DMS79 (cell line): ENCODE results near the gene SERPINI2.

Experiments used
- DNase-seq: peaks from one replicate; lab custom pipeline; 2025; lab: John Stamatoyannopoulos, UW

SERPINI2 gene, protein sequence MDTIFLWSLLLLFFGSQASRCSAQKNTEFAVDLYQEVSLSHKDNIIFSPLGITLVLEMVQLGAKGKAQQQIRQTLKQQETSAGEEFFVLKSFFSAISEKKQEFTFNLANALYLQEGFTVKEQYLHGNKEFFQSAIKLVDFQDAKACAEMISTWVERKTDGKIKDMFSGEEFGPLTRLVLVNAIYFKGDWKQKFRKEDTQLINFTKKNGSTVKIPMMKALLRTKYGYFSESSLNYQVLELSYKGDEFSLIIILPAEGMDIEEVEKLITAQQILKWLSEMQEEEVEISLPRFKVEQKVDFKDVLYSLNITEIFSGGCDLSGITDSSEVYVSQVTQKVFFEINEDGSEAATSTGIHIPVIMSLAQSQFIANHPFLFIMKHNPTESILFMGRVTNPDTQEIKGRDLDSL

DNA sequence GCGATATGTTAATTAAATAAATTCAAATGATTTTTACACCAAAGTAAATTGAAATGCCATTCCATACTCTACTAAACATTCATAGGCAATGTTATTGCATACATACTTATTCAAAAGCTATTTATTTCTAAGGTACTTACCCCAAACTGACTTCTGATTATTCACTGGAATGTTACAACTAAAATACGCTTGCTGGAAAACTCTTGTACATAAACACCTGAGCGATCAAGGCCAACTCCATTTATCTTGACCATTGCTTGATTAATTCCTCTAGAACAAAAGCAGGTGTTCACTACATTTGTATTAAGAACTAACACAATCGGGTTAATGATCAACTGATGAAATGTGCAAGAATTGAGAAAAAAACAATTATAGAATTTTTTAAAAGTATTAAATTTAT is at the start of gene SERPINI2:
Gene SERPINI2 (minus strand): TSS at position 180 of the 400 bp plus-strand sequence. CDS start 2,208 bp downstream, outside the sequence.
- no peak for DNase-seq

DNA sequence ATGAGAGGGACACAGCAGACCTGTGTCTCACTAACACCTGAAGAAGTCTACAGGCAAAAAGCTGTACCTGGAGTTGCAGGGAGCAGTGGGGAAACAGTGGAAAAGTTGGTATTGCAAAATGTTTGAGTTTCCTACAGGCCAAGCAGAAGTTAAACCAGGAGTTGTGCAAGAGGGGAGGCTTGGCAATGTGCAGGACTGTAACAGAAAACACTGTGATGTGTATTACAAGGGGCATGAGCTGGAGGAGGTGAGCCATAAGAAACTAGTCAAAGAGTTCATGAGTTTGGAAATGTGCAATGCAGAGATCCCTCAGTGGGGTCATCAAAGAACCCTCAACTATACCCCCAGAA is 47.1 kb upstream of the SERPINI2 start:
- no peak for DNase-seq

- no peak for DNase-seq
These were observed 46.6 kb upstream of the SERPINI2 start for GRCh38 chr3:167520266-167521005.

DNA sequence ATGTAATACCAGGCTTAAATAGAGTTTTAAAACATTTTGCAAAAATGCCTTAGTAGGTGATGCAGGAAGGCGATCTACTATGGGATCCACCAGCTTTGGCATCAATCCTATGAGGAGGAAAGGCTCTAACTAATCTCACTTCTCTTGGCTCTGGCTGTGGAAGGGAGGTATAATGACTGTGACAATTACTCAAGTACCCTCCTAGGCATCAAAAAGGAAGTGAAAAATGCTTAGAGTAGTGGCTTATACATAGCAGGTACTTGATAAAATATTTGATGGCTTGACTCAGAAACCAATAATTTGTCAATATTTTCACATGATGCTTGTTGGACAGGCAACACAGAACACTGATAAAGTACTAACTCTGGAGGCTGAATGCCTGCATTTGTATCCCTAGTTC is 34.1 kb upstream of the SERPINI2 start:
- DNase-seq: no peak

GRCh38 chr3:167502401-167502800 is 28.6 kb upstream of the SERPINI2 start:
- no peak for DNase-seq

GRCh38 chr3:167501941-167502340 is 28.1 kb upstream of the SERPINI2 start:
- no peak for DNase-seq

DNA sequence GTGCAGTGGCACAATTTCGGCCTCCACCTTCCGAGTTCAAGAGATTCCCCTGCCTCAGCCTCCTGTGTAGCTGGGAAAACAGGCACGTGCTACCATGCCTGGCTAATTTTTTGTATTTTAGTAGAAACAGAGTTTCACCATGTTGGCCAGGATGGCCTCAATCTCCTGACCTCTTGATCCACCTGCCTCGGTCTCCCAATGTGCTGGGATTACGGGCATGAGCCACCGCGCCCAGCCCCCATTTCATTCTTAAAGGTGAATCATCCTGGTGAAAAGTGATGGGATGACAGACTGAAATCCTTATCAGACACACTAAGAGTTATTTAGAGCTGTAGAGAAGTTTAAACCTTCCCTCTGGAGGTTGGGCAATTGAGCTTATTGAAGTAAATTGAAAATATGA is 24.1 kb upstream of the SERPINI2 start:
- DNase-seq: no peak

- DNase-seq: no peak
These were observed 19.4 kb upstream of the SERPINI2 start for GRCh38 chr3:167493244-167493643.

DNA sequence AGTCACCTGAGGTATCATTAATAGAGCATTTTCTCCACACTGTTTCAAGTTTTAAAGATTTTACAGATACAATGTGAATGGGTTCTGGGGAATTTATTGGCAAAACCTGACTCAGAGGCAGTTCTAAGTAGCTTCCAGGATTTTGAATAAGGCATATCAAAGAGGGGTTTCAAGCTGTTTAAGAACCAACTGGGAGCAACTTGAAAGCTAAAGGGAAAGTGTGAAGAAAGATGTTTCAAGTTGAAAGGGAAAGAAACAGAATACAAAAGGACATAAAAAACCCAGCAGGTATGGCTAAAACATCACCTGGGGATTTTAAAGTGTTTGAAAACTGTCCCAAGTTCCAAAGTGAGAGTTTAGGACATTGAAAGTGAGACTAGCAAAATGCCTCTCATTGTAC is 17.8 kb upstream of the SERPINI2 start:
- no peak for DNase-seq

- no peak for DNase-seq
These were observed 15.7 kb upstream of the SERPINI2 start for GRCh38 chr3:167489571-167489970.

DNA sequence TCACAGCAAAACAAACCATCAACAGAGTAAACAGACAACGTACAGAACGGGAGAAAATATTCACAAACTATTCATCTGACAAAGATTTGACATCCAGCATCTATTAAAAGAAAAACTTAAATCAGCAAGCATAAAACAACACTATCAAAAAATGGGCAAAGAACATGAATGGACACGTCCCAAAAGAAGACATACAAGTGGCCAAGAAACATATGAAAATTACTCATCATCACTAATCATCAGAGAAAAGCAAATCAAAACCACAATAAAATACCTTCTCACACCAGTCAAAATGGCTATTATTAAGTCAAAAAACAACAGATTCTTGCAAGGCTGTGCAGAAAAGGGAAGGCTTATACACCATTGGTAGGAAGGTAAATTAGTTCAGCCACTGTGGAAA is 13.7 kb upstream of the SERPINI2 start:
- DNase-seq: no peak

- DNase-seq: no peak
These were observed 10.7 kb upstream of the SERPINI2 start for GRCh38 chr3:167484551-167484950.

GRCh38 chr3:167483708-167484475 is 10.1 kb upstream of the SERPINI2 start:
- DNase-seq: no peak

DNA sequence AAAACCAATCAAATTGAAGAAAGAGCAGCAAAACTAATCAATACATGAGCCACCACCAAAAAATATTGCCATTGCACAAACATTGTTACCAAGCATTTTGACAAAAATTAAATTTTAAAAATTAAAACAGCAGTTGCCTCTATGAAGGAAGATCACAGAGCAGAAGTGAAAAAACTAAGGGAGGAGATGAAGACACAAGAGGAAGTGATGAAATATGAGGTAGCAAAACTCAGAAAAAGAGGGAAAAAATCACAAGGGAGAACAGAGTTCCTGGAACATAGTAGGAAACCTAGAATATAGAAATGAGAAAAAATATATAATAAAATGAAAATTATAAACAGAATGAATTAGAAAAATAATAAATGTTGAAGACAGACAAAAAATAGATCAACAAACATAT is 7.3 kb upstream of the SERPINI2 start:
- DNase-seq: no peak

DNA sequence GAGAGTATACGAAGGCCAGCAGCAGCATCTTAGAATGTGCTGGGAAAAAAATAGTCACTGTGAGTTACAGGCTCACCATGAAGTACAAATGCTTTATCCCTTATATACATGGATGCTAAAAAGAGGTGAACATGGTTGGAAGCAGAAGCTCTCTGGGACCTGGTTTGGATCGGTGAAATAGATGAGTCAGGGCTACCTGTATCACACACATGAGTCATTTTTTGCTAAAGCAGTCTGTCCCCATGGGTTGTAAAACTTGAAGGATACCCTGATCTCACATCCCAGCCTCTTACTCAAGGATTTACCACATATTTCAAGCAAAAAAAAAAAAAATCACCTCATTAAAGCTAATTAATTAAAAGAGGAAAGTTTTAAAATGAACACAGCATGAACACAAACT is 6.9 kb upstream of the SERPINI2 start:
- no peak for DNase-seq

GRCh38 chr3:167469381-167469780 is 4.5 kb downstream of the SERPINI2 start:
- DNase-seq: no peak

GRCh38 chr3:167467848-167468611 is 5.8 kb downstream of the SERPINI2 start:
- DNase-seq: no peak

DNA sequence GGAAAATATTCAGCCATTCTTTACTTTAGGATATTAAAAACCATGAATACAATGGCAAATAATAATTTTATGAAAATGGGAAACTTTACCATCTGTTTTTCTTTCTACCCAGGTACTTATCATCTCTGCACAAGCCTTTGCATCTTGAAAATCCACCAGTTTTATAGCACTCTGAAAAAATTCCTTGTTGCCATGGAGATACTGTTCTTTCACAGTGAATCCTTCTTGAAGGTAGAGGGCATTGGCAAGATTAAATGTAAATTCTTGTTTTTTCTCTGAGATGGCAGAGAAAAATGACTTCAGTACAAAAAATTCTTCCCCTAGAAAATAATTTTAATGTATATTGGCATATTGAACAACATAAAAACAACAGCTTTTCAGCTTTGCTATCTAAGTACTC is 6.9 kb downstream of the SERPINI2 start:
- DNase-seq: no peak

DNA sequence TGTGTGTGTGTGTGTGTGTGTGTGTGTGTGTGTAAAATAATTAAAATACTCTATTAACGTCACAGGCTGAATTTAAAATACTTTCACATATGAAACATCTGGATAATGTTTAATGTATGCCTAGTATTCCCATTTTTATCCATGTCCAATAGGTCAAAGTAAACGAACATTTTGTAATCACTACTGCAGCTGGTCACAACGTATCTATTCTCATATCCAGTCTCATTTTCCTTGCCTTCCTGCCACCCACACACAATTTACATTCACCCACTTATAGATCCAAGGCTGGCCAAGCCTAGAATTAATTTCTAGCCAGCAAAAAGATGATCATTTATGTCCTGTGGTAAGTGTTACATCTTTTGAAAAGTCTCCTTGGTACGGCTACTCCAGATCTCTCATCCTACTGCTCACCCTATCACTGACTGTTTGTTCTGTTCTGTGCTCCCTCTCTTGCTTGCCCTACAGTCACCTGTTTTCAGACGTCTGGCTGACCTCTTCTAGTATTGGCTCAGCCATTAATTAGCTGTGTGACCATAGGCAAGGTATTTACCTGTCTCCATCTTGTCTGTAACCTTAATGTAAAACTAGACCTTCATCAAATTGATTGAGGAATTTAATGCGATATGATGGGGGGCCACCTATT is 17.6 kb downstream of the SERPINI2 start:
- DNase-seq: no peak

GRCh38 chr3:167453815-167454214 is 20.0 kb downstream of the SERPINI2 start:
- no peak for DNase-seq

DNA sequence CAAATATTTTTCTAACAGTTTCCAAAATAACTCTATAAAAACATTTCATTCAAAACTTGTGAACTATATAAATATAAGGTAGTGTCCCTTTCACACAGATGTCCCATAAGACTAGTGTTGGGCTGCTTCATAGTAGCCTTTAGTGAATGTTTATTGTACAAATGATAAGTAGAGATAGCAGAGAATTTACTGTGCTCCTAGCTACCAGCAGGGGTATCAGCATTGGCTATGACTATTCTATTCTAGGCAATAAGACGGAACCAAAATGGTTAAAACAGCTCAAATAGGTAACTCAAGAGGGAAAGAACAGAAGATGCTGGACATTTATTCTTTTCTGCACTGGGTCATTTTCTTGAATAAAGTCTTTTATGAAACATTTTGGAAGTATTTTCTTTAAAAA is 22.6 kb downstream of the SERPINI2 start:
- no peak for DNase-seq
